ENCODE data around the gene KRT71. TPM values are rescaled to one million over a fixed set of nuclear protein-coding genes. Genes with fewer than 3 reads are reported as not detected.

Gene KRT71
- total RNA-seq, 1 donor from 2014 or later: not detected

- TF ChIP-seq, protein P1, sequence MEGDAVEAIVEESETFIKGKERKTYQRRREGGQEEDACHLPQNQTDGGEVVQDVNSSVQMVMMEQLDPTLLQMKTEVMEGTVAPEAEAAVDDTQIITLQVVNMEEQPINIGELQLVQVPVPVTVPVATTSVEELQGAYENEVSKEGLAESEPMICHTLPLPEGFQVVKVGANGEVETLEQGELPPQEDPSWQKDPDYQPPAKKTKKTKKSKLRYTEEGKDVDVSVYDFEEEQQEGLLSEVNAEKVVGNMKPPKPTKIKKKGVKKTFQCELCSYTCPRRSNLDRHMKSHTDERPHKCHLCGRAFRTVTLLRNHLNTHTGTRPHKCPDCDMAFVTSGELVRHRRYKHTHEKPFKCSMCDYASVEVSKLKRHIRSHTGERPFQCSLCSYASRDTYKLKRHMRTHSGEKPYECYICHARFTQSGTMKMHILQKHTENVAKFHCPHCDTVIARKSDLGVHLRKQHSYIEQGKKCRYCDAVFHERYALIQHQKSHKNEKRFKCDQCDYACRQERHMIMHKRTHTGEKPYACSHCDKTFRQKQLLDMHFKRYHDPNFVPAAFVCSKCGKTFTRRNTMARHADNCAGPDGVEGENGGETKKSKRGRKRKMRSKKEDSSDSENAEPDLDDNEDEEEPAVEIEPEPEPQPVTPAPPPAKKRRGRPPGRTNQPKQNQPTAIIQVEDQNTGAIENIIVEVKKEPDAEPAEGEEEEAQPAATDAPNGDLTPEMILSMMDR (IDR thresholded peaks at IDR 0.05): no peak
- no peaks in the 10 kb centered on the region for H3K36me3 Mint-ChIP-seq (ENCODE audit: low read depth)
- no peaks in the 10 kb centered on the region for H3K4me1 Mint-ChIP-seq
- CTCF ChIA-PET: no interaction called here
- intact Hi-C loops (cut with micrococcal nuclease): no loop called here
- no peak within 1 kb of the TSS for H3K27ac Mint-ChIP-seq
- H3K4me3 Mint-ChIP-seq: no peak within 1 kb of the TSS
- H3K27me3 Mint-ChIP-seq: no peaks in the 10 kb centered on the region
- no peak for DNase-seq
- no peak for ATAC-seq (ENCODE audit: low read depth)
- POLR2A ChIA-PET: no interaction called here
- H3K9me3 Mint-ChIP-seq: no peaks in the 10 kb centered on the region
Observed at GRCh38 chr12:52519826-52520662, 32.9 kb downstream of the KRT71 start, which contains the start of gene KRT5. Gene KRT5, minus strand, starts transcription at chr12:52520394. Its CDS starts 98 bp downstream, at chr12:52520296.

DNA sequence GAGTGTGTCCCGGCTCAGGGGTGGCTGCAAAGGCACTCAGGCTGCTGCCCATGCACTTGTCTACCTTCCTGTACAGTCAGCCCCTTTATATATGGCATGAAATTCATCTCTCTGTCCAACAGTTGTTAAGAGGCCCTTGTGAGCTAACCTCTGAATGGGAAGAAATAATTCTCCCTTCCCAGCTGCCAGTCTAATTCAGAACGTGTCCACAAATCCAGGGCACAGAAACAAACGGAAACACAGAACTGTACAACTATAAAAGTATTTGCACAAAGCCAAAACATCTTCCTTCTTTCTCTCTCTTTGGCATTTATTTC, 33.6 kb downstream of the KRT71 start:
- H3K4me3 Mint-ChIP-seq: no peak overlapping the region
- ChIA-PET CTCF (no interaction called here), POLR2A (no interaction called here)
- no peak for ATAC-seq (ENCODE audit: low read depth)
- TF ChIP-seq, protein P1 (IDR thresholded peaks at IDR 0.05): no peak
- no peak overlapping the region for H3K27ac Mint-ChIP-seq
- no peak for DNase-seq
- H3K9me3 Mint-ChIP-seq: no peaks in the 10 kb centered on the region
- no peaks in the 10 kb centered on the region for H3K27me3 Mint-ChIP-seq
- no peaks in the 10 kb centered on the region for H3K4me1 Mint-ChIP-seq
- no peaks in the 10 kb centered on the region for H3K36me3 Mint-ChIP-seq (ENCODE audit: low read depth)
- intact Hi-C loops (cut with micrococcal nuclease): no loop called here

DNA sequence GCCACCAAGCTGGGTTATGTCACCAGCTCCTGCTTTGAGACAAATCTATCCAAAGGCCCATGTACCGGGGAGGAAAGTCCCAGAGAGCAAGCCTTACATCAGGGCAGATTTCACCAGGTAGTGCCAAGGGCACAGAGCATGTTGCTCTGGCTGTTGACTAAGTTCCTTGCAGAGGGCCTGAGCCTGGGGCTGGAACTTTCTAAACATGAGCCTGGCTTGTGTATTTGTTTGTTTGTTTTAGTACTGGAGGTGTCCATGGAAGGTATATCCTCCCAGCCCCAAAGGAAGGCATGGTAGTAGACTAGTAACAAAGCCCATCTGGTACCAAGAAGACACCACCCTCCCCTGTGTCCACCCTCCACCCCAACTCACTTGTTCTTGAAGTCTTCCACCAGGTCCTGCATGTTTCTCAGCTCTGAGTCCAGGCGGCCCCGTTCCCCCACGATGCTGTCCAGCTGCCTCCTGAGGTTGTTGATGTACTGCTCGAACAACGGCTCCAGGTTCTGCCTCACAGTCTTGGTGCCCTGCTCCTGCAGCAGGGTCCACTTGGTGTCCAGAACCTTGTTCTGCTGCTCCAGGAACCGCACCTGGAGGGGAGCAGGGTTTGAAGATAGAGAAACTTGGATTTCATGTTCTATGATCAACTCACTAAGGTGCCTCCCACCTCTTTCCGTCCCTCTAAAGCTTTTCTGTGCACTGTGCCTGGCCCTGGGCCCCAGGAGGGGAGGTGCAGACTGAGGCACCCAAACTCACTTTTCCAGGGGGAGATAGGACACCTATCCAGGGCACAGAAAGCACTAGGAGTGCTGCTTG, 34.2 kb downstream of the KRT71 start:
- no peak overlapping the region for H3K4me3 Mint-ChIP-seq
- H3K27me3 Mint-ChIP-seq: no peaks in the 10 kb centered on the region
- H3K4me1 Mint-ChIP-seq: no peaks in the 10 kb centered on the region
- ChIA-PET POLR2A (no interaction called here), CTCF (no interaction called here)
- no peaks in the 10 kb centered on the region for H3K9me3 Mint-ChIP-seq
- H3K27ac Mint-ChIP-seq: no peak overlapping the region
- no peak for DNase-seq
- TF ChIP-seq, protein P1 (IDR thresholded peaks at IDR 0.05): no peak
- H3K36me3 Mint-ChIP-seq (ENCODE audit: low read depth): no peaks in the 10 kb centered on the region
- no peak for ATAC-seq (ENCODE audit: low read depth)
- intact Hi-C loops (cut with micrococcal nuclease): no loop called here

DNA sequence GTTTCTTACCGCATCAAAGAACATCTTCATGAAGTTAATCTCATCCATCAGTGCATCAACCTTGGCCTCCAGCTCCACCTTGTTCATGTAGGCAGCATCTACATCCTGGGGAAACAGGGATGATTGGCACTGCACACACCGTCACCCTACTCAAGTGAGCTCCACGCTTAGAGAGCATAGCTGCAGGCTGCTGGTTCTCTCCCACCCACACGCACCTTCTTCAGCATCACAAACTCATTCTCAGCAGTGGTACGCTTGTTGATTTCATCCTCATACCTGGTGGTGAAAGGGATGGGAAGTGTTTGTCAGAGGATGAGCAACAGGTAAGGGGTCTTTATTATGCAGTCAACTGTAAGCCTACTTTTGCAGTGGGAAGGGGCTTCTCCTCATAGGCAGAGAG, 35.1 kb downstream of the KRT71 start:
- Mint-ChIP-seq H3K4me1 (no peaks in the 10 kb centered on the region), H3K27ac (no peak overlapping the region), H3K36me3 (ENCODE audit: low read depth) (no peaks in the 10 kb centered on the region), H3K4me3 (no peak overlapping the region), H3K9me3 (no peaks in the 10 kb centered on the region), H3K27me3 (no peaks in the 10 kb centered on the region)
- ChIA-PET CTCF (no interaction called here), POLR2A (no interaction called here)
- TF ChIP-seq, protein P1 (IDR thresholded peaks at IDR 0.05): no peak
- no peak for DNase-seq
- intact Hi-C loops (cut with micrococcal nuclease): no loop called here
- no peak for ATAC-seq (ENCODE audit: low read depth)

All from activated B cell treated with CpG ODN at 0.5 μM for 24 hours (primary cell).